SK-N-SH treated with all-trans-retinoic acid at 6 μM for 48 hours (cell line): Measurements from ENCODE around the gene PARD3.

Experiments used
- BACH2 ChIP-seq: fragments of 250-450 bp; sonication (Bioruptor Pico); IDR thresholded peaks from 2 replicates; pipeline ENCODE4 v1.9.0; 2021; ENCODE audit warnings: mild to moderate bottlenecking, borderline replicate concordance
- PATZ1 ChIP-seq: fragments of 250-450 bp; sonication (Bioruptor Pico); IDR thresholded peaks from 2 replicates; pipeline ENCODE4 v1.8.0; 2020; ENCODE audit warnings: mild to moderate bottlenecking, moderate library complexity, borderline replicate concordance
- ZFP30 ChIP-seq: fragments of 450-650 bp; formaldehyde crosslinking; IDR thresholded peaks from 2 replicates; pipeline ENCODE4 v1.5.0; 2022; ENCODE audit warnings: mild to moderate bottlenecking, moderate library complexity

- TF ChIP-seq BACH2 (CRISPR knock-in tag) (no peak), ZFP30 (CRISPR knock-in tag) (no peak), PATZ1 (CRISPR knock-in tag) (no peak)
Observed at GRCh38 chr10:34109495-34109894, 705.6 kb downstream of the PARD3 start.
